ENCODE data around the gene FBXO10.
A peak's percentile ranks its signal among the peaks of the same experiment; 100 is the strongest.
"Not testable (repeated sequence)": the region's sequence is repeated elsewhere in the genome, so short reads cannot be mapped to it uniquely, and the experiment has no call there.

The FBXO10 gene

GRCh38 chr9:37575921-37576721, at the start of gene FBXO10:
Gene FBXO10, minus strand, starts transcription at chr9:37576380. Its CDS starts 34,612 bp downstream, at chr9:37541768.
- DNase-seq: peak; percentile 71

- DNase-seq: no peak
Measured at GRCh38 chr9:37625758-37626147, 49.6 kb upstream of the FBXO10 start.

GRCh38 chr9:37625036-37625757, 49.0 kb upstream of the FBXO10 start:
- no peak for DNase-seq

- no peak for DNase-seq
Measured at GRCh38 chr9:37624073-37624472, 47.9 kb upstream of the FBXO10 start.

- no peak for DNase-seq
Measured at GRCh38 chr9:37623267-37623666, 47.1 kb upstream of the FBXO10 start.

DNA sequence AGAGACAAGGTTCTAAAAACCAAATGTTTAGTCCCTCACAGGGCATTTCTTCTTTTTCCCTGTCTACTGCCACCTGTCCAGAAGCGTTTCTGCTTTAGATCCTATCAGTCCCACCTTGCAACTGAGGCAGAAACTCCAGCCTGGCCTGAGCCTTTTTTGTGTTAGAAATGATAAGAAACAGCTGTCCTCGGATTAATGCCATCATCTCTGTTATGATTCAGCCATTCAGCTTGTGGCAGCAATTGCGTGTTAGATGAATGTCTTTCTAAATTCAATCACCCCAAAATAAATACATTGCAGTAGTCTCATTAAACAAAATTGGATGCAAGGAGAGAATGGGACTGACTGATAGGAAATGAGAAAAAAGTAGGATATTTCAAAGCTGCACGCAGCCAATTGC, 46.3 kb upstream of the FBXO10 start:
- DNase-seq: no peak

DNA sequence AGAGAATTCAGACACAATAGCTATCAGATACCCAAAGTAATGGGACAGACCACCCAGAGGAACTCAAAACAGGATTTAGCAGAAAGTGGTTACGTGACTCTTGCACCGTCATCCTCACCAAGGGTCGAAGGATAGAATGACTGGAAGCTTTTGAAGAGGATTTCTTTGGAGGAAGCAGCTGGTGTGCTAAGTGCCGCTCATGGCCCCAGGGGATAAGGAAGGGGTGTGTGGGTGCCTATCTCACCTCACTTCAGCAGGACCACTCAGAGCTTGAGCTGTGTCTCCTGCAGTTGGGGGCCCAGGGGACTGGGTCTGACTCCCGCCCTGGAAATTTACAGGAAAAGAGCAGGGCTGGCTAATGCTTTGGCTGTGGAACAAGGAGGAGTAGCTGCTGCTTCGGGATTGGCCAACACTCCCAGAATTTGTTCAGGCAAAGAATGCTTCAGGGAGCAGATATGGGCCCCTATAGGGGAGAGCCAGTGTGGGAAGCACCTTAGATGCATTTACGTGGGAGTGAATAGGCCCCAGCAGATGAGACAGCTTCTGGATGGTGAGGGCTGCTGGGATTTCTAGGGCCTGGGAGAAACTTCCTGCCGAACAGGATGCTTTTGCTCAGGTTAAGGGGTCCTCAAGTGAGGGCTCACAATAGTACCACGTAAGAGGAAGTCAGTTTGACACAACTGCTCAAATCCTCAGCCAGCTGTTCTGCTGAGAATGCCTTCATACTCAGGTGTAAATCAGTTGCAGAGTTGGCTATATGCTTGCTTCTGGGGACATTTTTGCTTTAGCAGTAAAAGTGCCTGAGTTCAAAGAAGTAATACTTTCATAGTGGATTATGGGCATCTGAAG, 45.3 kb upstream of the FBXO10 start:
- no peak for DNase-seq

GRCh38 chr9:37620396-37620795, 44.2 kb upstream of the FBXO10 start:
- no peak for DNase-seq

- DNase-seq: no peak
Measured at GRCh38 chr9:37619806-37620205, 43.6 kb upstream of the FBXO10 start.

DNA sequence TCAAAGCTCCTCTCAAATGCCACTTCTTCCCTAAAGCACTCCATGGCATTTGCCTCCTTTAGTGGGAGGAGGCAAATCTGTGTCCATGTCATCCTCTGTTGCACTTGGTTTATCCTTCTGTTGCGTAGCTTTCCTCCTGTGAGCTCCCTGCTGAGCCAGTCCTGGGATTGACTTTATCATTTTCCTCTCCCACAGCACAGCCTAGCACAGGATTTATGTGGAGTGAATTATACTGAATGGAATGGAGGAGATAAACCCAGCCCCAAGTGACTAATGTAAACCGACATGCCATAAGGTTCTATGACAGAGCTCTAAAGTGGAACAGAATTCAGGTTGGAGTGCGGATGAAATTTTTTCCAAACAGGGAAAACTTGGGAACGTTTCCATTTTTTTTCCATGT, 42.6 kb upstream of the FBXO10 start:
- no peak for DNase-seq

DNA sequence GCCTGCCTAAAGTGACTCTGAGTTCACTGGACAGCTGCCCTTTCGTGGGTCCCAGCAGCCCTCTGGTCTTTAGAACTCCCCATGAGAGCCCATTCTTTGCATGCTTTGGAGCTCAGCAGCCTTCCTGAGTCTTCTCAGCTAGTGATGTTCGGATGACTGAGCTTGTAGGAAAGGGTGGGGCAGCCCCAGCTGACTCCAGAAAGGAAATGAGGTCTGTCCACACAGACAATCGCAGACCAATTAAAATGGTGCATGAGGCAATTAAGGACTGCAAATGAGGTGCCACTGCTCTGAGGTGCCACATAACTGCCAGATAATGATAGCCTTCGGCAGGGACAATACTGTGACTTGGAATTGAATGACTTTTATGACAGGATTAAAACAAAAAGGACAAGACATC, 41.7 kb upstream of the FBXO10 start:
- DNase-seq: no peak

DNA sequence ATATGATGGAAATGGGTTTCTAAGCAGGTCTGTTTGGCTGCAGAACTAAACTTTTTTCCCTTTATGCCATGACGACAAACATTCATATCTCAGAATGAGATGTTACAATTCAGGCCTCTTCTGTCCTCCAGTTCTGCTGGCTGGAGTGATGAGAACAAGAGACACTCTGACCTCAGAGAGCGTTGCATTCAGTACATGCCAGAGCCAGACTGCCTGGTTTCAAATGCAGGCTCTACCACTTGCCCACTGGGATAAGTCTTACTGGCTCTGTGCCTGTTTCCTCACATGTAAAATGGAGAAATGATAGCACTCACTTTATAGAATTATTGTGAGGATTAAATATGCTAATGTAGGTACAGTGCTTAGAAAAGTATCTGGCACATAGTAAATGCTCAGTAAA, 41.0 kb upstream of the FBXO10 start:
- DNase-seq: no peak

GRCh38 chr9:37611961-37612360, 35.8 kb upstream of the FBXO10 start:
- DNase-seq: no peak

DNA sequence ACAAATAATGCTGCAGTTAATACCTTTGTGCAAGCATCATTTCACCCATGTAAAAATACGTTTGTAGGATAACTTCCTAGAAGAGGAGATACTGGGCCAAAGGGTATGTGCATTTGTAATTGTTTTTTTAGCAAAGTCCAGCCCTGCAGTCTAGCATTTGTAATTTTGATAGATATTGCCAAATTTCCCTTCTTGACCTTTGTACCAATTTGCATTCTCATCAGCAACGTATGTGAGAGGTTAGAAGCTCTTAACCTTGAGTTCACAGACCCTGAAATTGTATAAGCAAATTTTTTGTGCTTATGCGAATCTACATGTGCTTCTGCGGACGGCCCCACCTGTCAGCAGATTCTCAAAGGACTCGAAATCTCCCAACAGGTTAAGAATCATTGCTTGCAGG, 34.8 kb upstream of the FBXO10 start:
- no peak for DNase-seq

DNA sequence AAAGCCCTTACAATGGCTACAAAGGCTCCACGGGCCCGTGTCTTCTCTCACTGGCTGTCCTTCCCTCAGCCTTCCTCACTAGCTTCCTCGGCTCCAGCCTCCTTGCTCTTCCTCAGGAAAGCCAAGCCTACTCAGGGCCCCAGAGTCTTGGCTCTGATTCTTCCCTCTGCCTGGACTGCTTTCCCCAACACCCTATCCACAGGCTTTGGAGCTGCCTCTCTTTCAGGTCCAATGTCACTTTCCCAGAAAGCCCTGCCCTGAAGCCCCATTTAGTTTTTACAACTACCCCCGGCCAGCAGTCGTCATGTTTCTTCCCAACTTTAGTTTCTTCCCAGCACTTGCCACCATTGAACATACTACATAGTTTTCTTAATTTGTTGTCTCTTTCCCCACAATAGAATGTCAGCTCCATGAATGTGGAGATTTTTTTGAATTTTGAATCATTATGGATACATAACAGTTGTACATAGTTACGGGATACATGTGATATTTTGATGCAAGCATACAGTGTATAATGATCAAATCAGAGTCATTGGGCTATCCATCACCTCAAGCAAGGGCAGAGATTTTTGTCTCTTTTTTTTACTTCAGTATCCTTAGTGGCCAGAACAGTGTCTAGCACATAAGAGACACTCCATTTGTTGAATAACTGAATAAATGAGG, 33.7 kb upstream of the FBXO10 start:
- DNase-seq: no peak

GRCh38 chr9:37608250-37608649, 32.1 kb upstream of the FBXO10 start:
- DNase-seq: no peak

- DNase-seq: no peak
Measured at GRCh38 chr9:37604296-37604695, 28.1 kb upstream of the FBXO10 start.

DNA sequence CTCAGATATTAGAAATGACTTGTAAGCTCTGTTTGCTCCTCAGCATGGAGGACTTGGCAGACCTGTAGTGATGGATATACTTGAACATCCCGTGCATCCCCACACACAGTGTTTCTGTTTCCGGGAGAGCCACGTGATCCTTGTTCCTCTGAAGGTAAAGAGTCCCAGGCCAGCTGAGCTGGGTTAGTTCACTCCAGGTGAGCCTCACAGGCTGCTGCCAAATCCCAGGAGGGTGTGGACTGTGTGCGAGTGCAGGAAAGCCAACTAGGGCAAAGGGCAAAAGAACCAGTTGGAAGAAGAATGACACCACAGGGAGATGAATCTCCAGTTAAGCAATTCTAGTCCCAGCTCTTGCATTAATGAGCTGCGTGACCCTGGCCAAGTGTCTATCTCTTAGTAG, 26.6 kb upstream of the FBXO10 start:
- DNase-seq: no peak

DNA sequence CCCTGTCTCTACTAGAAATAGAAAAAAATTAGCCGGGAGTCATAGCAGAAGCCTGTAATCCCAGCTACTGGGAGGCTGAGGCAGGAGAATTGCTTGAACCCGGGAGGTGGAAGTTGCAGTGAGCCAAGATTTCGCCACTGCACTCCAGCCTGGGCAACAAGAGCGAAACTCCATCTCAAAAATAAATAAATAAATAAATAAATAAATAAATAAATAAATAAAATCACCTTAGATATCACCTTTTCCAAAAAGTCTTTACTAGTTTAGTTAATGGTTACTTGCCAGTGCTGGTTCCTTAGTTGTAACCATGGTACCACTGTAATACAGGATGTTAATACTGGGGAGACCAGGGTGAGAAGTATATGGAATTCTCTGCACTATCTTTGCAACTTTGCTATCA, 25.9 kb upstream of the FBXO10 start:
- DNase-seq: not testable (repeated sequence)

GRCh38 chr9:37596504-37596903, 20.3 kb upstream of the FBXO10 start:
- no peak for DNase-seq

GRCh38 chr9:37593883-37594448, 17.8 kb upstream of the FBXO10 start:
- DNase-seq: no peak

- peak; percentile 90 for DNase-seq
Measured at GRCh38 chr9:37592108-37592951, 16.1 kb upstream of the FBXO10 start, which contains the start of gene TOMM5. Gene TOMM5, minus strand, starts transcription at chr9:37592597. Its CDS starts 65 bp downstream, at chr9:37592532.

Data from midbrain (tissue), 1 donor.